HFF-Myc (cell line): ENCODE measurements around the gene MACO1.

ENCODE experiments used
- DNase-seq: peaks from one replicate; pipeline ENCODE4 v3.0.0-alpha.2; 2011; ENCODE audit warnings: low read depth; ENCODE audit errors: extremely low read depth
- H3K4me3 ChIP-seq: replicated peaks from 2 replicates; pipeline ENCODE4 v1.5.1; 2011; ENCODE audit warnings: low read depth, mild to moderate bottlenecking, control low read depth, low read length
- TF ChIP-seq, protein P1 (sequence below): IDR thresholded peaks from 2 replicates; pipeline ENCODE4 v1.5.1; 2012; ENCODE audit warnings: mild to moderate bottlenecking, low read depth, low read length, control low read depth; ENCODE audit errors: missing control alignments

The MACO1 gene

GRCh38 chr1:25536124-25536523, 105.4 kb downstream of the MACO1 start:
- H3K4me3 ChIP-seq, result no peak overlapping the region
- TF ChIP-seq, protein P1, sequence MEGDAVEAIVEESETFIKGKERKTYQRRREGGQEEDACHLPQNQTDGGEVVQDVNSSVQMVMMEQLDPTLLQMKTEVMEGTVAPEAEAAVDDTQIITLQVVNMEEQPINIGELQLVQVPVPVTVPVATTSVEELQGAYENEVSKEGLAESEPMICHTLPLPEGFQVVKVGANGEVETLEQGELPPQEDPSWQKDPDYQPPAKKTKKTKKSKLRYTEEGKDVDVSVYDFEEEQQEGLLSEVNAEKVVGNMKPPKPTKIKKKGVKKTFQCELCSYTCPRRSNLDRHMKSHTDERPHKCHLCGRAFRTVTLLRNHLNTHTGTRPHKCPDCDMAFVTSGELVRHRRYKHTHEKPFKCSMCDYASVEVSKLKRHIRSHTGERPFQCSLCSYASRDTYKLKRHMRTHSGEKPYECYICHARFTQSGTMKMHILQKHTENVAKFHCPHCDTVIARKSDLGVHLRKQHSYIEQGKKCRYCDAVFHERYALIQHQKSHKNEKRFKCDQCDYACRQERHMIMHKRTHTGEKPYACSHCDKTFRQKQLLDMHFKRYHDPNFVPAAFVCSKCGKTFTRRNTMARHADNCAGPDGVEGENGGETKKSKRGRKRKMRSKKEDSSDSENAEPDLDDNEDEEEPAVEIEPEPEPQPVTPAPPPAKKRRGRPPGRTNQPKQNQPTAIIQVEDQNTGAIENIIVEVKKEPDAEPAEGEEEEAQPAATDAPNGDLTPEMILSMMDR, result no peak
- no peak for DNase-seq

GRCh38 chr1:25537153-25537831, 106.6 kb downstream of the MACO1 start:
- TF ChIP-seq, protein P1, result no peak
- no peak for DNase-seq
- H3K4me3 ChIP-seq, result no peak overlapping the region

GRCh38 chr1:25538191-25538767, 107.6 kb downstream of the MACO1 start:
- DNase-seq, result no peak
- H3K4me3 ChIP-seq, result no peak overlapping the region
- TF ChIP-seq, protein P1, result no peak

DNA sequence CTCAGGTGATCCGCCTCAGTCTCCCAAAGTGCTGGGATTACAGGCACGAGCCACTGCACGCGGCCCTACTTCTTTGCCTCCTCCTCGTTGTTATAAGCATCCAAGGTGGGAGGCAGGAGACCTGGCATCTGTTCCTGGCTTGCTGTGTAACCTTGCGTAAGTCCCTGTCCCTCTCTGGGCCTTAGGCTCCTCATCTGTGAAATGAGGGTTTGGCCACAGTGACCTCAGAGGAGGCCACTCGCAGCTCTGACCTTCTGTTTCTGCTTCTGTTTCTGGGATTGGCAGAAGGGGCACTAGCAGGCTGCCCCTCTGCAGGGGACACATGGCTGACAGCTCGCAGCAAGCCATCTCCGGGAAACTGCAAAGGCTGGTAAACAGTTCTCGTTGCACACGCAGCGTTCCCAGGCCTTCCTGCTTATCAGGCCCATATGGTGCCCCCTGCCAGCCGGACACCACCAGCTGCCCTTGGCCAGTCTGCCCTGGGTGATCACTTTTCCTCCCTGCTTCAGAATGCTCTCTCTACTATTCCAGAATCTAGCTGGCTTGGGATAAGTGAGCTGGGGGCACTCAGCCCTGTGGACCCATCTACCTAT, 110.1 kb downstream of the MACO1 start:
- no peak overlapping the region for H3K4me3 ChIP-seq
- DNase-seq, result no peak
- TF ChIP-seq, protein P1, result no peak

GRCh38 chr1:25541425-25541824, 110.7 kb downstream of the MACO1 start:
- no peak for DNase-seq
- TF ChIP-seq, protein P1, result no peak
- no peak overlapping the region for H3K4me3 ChIP-seq

DNA sequence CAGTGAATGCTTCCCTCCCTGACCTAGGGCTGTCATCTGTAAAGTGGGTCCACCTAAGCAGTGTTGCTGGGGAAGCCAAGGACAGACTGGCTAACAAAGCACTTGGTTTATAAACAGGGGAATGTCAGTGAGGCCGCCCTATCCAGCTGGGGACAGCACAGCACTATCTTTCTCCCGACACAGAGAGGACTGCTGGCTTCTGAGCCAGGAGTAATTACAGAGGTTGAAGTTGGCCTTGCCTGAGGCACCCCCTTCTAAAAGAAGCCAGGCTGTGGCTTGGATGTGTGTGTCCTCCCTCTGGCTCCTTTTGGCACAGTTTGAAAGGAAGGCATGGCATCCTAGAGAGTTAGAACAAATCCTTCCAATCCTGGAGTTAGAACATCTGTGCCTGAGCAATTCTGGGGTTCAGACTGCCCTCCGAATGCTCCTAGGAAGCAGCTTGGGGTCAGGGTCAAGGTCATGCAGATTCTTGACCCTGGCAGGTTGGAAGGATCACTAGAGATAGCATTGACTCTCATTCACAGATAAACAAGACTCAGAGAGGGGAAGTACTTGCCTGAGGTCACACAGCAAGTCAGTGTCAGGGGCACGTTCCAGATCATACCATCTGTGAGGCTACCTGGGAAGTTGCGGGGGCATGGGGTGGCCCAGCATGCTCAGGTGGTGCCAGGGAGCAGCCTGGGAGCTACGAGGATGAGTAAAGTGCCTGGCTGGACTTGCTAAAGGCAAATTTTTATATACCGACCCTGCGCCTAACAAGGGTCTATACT, 111.4 kb downstream of the MACO1 start:
- no peak overlapping the region for H3K4me3 ChIP-seq
- no peak for DNase-seq
- TF ChIP-seq, protein P1, result no peak
